ENCODE results near the gene RANBP10. TPM values are rescaled to one million over a fixed set of nuclear protein-coding genes. Genes with fewer than 3 reads are reported as not detected.

The RANBP10 gene
- total RNA-seq, 4 donors from 2014 or later, result 6.4 to 12.9 (median 10.8) TPM

DNA sequence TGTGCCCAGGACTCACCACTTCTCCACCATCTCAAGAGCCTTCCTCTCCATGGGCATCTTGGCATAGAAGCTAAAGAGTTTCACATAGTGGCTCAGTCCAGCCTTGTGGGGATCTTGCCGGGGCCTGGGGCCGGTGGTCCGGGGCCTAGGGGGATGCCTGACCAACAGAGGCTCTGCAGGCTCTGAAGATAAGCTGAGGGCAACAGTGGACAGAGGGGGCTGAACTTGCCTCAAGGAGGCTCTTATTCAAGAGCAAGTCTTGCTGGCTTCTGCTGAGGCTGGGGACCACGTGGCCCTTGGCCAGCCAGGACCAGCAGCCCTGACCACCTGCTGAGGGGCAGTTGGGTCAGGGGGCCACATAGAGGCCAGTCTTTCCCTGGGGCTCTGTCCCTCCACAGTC lies 22.3 kb upstream of the RANBP10 start:
- no peak for DNase-seq
- Histone ChIP-seq H3K27ac (no peak overlapping the region), H3K27me3 (no peaks in the 10 kb centered on the region), H3K4me3 (no peak overlapping the region), H3K36me3 (peaks cover 29 to 66% (median 39%) of the 10 kb centered on the region in 3 donors), H3K4me1 (peaks cover 7 to 14% (median 12%) of the 10 kb centered on the region in 3 donors), H3K9me3 (no peaks in the 10 kb centered on the region)
- intact Hi-C loops (cut with DNase I), result no loop called here
- TF ChIP-seq POLR2A (IDR thresholded peaks at IDR 0.05), result no peak
- TF ChIP-seq, protein P1, sequence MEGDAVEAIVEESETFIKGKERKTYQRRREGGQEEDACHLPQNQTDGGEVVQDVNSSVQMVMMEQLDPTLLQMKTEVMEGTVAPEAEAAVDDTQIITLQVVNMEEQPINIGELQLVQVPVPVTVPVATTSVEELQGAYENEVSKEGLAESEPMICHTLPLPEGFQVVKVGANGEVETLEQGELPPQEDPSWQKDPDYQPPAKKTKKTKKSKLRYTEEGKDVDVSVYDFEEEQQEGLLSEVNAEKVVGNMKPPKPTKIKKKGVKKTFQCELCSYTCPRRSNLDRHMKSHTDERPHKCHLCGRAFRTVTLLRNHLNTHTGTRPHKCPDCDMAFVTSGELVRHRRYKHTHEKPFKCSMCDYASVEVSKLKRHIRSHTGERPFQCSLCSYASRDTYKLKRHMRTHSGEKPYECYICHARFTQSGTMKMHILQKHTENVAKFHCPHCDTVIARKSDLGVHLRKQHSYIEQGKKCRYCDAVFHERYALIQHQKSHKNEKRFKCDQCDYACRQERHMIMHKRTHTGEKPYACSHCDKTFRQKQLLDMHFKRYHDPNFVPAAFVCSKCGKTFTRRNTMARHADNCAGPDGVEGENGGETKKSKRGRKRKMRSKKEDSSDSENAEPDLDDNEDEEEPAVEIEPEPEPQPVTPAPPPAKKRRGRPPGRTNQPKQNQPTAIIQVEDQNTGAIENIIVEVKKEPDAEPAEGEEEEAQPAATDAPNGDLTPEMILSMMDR (IDR thresholded peaks at IDR 0.05), result no peak
- no CpG with 5 or more reads among the region's 4 CpGs for WGBS, 2 donors

DNA sequence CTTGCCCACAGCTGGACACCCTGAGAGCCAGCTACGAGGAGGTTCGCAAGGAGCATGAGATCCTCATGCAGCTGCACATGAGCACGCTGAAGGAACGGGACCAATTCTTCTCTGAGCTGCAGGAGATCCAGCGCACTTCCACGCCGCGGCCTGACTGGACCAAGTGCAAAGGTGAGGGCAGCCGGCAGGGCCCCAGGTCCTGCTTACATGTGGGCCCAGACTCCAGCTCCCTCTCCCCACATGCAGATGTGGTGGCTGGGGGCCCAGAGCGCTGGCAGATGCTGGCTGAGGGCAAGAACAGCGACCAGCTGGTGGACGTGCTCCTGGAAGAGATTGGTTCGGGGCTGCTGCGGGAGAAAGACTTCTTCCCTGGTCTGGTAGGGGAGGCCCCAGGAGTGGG lies 19.5 kb upstream of the RANBP10 start:
- Histone ChIP-seq H3K4me1 (no peaks in the 10 kb centered on the region), H3K36me3 (peaks cover 25 to 51% (median 28%) of the 10 kb centered on the region in 3 donors), H3K27me3 (no peaks in the 10 kb centered on the region), H3K27ac (no peak overlapping the region), H3K4me3 (no peak overlapping the region), H3K9me3 (no peaks in the 10 kb centered on the region)
- no peak for DNase-seq
- 88 to 100% methylated on average over 3 to 9 of the region's 14 CpGs for WGBS, 2 donors
- intact Hi-C loops (cut with DNase I), result no loop called here
- no peak for TF ChIP-seq POLR2A (IDR thresholded peaks at IDR 0.05)
- TF ChIP-seq, protein P1 (IDR thresholded peaks at IDR 0.05), result no peak

DNA sequence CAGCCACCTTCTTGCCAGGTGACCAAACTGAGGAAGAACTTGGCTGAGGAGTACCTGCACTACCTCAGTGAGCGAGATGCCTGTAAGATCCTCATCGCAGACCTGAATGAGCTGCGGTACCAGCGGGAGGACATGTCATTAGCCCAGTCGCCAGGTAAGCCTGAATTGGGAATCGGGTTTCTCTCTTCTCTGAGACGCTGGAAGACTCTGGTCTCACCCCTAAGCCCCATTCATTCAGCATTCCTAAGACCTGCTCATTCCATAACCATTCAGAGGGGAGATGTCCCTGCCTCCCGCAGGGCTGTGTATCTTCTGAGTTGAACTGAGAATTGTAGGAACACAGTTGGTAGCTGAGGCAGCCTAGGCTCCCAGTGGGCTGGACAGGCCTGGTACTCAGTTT lies 18.8 kb upstream of the RANBP10 start:
- Histone ChIP-seq H3K27ac (no peak overlapping the region), H3K9me3 (no peaks in the 10 kb centered on the region), H3K27me3 (no peaks in the 10 kb centered on the region), H3K36me3 (peaks cover 17 to 43% (median 21%) of the 10 kb centered on the region in 3 donors), H3K4me3 (no peak overlapping the region), H3K4me1 (no peaks in the 10 kb centered on the region)
- no peak for DNase-seq
- intact Hi-C loops (cut with DNase I), result no loop called here
- 80 to 86% methylated on average over 5 to 8 of the region's 8 CpGs for WGBS, 2 donors
- TF ChIP-seq POLR2A (IDR thresholded peaks at IDR 0.05), result no peak
- TF ChIP-seq, protein P1 (IDR thresholded peaks at IDR 0.05), result no peak

DNA sequence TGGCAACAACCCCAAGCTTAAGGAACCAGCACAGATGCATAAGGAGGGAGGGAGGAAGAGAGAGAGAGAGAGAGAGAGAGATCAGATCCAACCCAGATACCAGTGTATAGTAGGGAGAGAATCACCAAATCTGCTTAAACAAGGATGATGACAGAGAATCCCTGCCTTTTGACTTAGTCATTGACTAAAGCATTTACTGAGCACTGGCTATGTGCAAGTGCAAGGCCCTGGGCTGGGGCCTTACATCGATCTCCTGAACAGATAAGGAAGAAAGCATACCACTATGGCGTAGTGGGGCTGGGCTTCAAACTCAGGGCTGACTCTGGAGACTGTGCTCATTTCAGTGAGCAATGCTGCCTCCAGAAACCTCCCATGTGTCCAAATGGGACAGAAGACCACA lies 16.2 kb upstream of the RANBP10 start:
- intact Hi-C loops (cut with DNase I), result no loop called here
- H3K36me3 ChIP-seq, result peaks cover 0 to 17% (median 0%) of the 10 kb centered on the region in 3 donors
- TF ChIP-seq, protein P1 (IDR thresholded peaks at IDR 0.05), result no peak
- TF ChIP-seq POLR2A (IDR thresholded peaks at IDR 0.05), result no peak
- no peak overlapping the region for H3K4me3 ChIP-seq
- H3K9me3 ChIP-seq, result no peaks in the 10 kb centered on the region
- H3K4me1 ChIP-seq, result no peaks in the 10 kb centered on the region
- H3K27me3 ChIP-seq, result no peaks in the 10 kb centered on the region
- H3K27ac ChIP-seq, result no peak overlapping the region
- DNase-seq, result no peak
- 94 to 100% methylated on average over 2 of the region's 2 CpGs for WGBS, 2 donors

DNA sequence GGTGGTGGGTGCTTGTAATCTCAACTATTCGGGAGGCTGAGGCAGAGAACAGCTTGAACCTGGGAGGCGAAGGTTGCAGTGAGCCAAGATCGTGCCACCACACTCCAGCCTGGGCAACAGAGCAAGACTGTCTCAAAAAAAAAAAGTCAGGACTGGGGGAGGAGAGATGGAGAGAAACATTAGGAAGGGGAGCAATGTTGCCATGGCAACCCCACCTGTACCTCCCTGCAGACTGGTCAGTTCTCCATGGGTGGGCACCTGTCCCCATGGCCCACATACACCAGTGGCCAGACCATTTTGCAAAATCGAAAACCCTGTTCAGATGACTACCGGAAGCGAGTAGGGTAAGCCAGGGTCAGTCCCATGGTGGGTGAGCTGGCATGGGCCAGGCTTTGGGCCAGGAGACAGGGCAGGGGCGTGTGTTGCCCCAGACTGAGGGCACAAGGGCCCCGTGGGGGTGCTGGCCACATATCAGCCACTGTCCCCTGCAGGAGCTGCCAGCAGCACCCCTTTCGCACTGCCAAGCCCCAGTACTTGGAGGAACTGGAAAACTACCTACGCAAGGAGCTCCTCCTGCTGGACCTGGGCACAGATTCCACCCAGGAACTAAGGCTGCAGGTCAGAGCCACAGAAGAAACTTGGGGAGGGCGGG lies 14.4 kb upstream of the RANBP10 start:
- no peak for DNase-seq
- H3K9me3 ChIP-seq, result no peaks in the 10 kb centered on the region
- H3K4me3 ChIP-seq, result no peak overlapping the region
- no peaks in the 10 kb centered on the region for H3K36me3 ChIP-seq
- TF ChIP-seq, protein P1 (IDR thresholded peaks at IDR 0.05), result no peak
- no peak for TF ChIP-seq POLR2A (IDR thresholded peaks at IDR 0.05)
- intact Hi-C loops (cut with DNase I), result no loop called here
- H3K27ac ChIP-seq, result no peak overlapping the region
- H3K27me3 ChIP-seq, result no peaks in the 10 kb centered on the region
- 90 to 94% methylated on average over 5 to 10 of the region's 11 CpGs for WGBS, 2 donors
- H3K4me1 ChIP-seq, result peaks cover 0 to 8% (median 3%) of the 10 kb centered on the region in 3 donors

Measured in esophagus squamous epithelium (tissue), 5 donors.